Central memory CD8-positive, alpha-beta T cell (primary cell): ENCODE data around the gene ESRRA.
"Not testable (repeated sequence)": the region's sequence is repeated elsewhere in the genome, so short reads cannot be mapped to it uniquely, and the experiment has no call there.

ENCODE experiments used
- ATAC-seq: fragments of 150-1000 bp; cut with Tn5 transposase; replicated peaks from 2 replicates; pipeline ENCODE4 v1.10.0; 2022; ENCODE audit warnings: mild to moderate bottlenecking, moderate FRiP score, moderate number of reproducible peaks; ENCODE audit not compliant: poor library complexity, severe bottlenecking; ENCODE audit errors: extremely low read depth
- DNase-seq, 2 donors: peaks; one replicate each; pipeline ENCODE4 v3.0.0; 2021; ENCODE audit warnings: low spot score in 2 of 2
- H3K27ac Mint-ChIP-seq: one replicate; pipeline ENCODE4 v1.8.0; 2022; ENCODE audit warnings: low read depth, mild to moderate bottlenecking, moderate library complexity, mixed read lengths
- H3K27me3 Mint-ChIP-seq: one replicate; pipeline ENCODE4 v1.8.0; 2022; ENCODE audit warnings: mixed read lengths
- H3K36me3 Mint-ChIP-seq: one replicate; pipeline ENCODE4 v1.8.0; 2022; ENCODE audit warnings: mild to moderate bottlenecking, moderate library complexity, mixed read lengths; ENCODE audit not compliant: insufficient read depth
- H3K4me1 Mint-ChIP-seq: one replicate; pipeline ENCODE4 v1.8.0; 2022; ENCODE audit warnings: mixed read lengths
- H3K4me3 Mint-ChIP-seq: one replicate; pipeline ENCODE4 v1.8.0; 2022; ENCODE audit warnings: mild to moderate bottlenecking, moderate library complexity, mixed read lengths
- H3K9me3 Mint-ChIP-seq: one replicate; pipeline ENCODE4 v1.8.0; 2022; ENCODE audit warnings: mixed read lengths

Gene ESRRA

GRCh38 chr11:64314805-64315561 lies 9.7 kb downstream of the ESRRA start:
- Mint-ChIP-seq H3K4me1 (peaks cover 43% of the 10 kb centered on the region), H3K9me3 (no peaks in the 10 kb centered on the region), H3K36me3 (peaks cover 34% of the 10 kb centered on the region), H3K4me3 (no peak overlapping the region), H3K27ac (no peak overlapping the region), H3K27me3 (no peaks in the 10 kb centered on the region)
- no peak for DNase-seq
- ATAC-seq = no peak

DNA sequence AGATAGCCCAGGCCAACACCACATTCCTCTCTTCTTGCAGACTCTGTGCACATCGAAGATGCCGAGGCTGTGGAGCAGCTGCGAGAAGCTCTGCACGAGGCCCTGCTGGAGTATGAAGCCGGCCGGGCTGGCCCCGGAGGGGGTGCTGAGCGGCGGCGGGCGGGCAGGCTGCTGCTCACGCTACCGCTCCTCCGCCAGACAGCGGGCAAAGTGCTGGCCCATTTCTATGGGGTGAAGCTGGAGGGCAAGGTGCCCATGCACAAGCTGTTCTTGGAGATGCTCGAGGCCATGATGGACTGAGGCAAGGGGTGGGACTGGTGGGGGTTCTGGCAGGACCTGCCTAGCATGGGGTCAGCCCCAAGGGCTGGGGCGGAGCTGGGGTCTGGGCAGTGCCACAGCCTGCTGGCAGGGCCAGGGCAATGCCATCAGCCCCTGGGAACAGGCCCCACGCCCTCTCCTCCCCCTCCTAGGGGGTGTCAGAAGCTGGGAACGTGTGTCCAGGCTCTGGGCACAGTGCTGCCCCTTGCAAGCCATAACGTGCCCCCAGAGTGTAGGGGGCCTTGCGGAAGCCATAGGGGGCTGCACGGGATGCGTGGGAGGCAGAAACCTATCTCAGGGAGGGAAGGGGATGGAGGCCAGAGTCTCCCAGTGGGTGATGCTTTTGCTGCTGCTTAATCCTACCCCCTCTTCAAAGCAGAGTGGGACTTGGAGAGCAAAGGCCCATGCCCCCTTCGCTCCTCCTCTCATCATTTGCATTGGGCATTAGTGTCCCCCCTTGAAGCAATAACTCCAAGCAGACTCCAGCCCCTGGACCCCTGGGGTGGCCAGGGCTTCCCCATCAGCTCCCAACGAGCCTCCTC lies 10.6 kb downstream of the ESRRA start:
- not testable (repeated sequence) for ATAC-seq, H3K9me3 Mint-ChIP-seq, H3K27me3 Mint-ChIP-seq, DNase-seq
- Mint-ChIP-seq H3K36me3 (peaks cover 29% of the 10 kb centered on the region), H3K27ac (peak overlapping the region; percentile 99), H3K4me3 (peak overlapping the region; percentile 93), H3K4me1 (peaks cover 52% of the 10 kb centered on the region)

GRCh38 chr11:64316672-64317324 lies 11.5 kb downstream of the ESRRA start:
- no peak for ATAC-seq

DNA sequence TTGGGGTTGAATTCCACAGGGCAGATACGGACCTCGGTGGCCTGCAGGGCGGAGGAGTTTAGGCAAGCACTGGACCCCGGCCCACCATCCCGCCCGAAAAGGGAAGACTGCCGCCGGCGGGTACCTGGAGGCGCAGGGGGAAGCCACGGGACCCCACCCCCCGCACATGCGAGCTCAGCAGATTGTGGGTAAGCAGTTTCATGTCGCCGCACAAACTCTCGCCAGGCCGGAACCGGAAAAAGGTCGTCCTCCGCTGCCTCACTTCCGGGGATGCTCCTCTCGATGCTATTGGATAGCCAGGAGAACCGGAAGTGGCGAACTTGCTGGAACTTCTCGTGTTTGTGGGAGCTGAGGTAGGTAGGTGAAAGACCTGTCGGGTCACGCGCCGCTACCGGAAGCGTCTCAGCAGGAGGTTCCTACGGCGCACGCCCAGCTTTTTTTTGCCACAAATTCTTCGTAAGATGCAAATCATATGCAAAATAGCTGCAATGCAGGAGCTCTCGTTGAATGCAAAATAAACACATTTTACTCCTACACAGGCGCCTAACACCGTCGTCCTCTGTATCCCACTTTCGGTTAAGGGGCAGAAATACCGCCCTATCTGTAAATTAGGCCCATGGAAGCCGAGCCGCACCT lies 12.1 kb downstream of the ESRRA start, which contains the start of gene TRMT112:
TSS of gene TRMT112 (minus strand) at position 235 of the 636 bp plus-strand sequence. CDS start at position 202, 33 bp downstream.
- Mint-ChIP-seq H3K36me3 (peaks cover 33% of the 10 kb centered on the region), H3K4me3 (peak within 1 kb of the TSS; percentile 93), H3K9me3 (no peaks in the 10 kb centered on the region), H3K27me3 (no peaks in the 10 kb centered on the region), H3K4me1 (peaks cover 54% of the 10 kb centered on the region), H3K27ac (peak within 1 kb of the TSS; percentile 99)
- DNase-seq (peak; percentile 88 to 96), ATAC-seq (peak; percentile 85)

More at GRCh38 chr11:64316672-64317324, 11.5 kb downstream of the ESRRA start:
- Mint-ChIP-seq H3K27me3 (no peaks in the 10 kb centered on the region), H3K9me3 (no peaks in the 10 kb centered on the region), H3K4me1 (peaks cover 55% of the 10 kb centered on the region), H3K4me3 (peak overlapping the region; percentile 93), H3K27ac (peak overlapping the region; percentile 99), H3K36me3 (peaks cover 34% of the 10 kb centered on the region)
- no peak for DNase-seq

GRCh38 chr11:64317961-64318765 lies 12.8 kb downstream of the ESRRA start, which contains the start of gene PRDX5:
TSS of gene PRDX5 (plus strand) at chr11:64318121. CDS start at chr11:64318216, 95 bp downstream.
- Mint-ChIP-seq H3K4me3 (peak within 1 kb of the TSS; percentile 93), H3K4me1 (peaks cover 46% of the 10 kb centered on the region), H3K36me3 (peaks cover 32% of the 10 kb centered on the region), H3K27ac (peak within 1 kb of the TSS; percentile 99), H3K9me3 (no peaks in the 10 kb centered on the region), H3K27me3 (no peaks in the 10 kb centered on the region)
- peak; percentile 88 to 94 for DNase-seq
- ATAC-seq = peak; percentile 81

- peaks cover 32% of the 10 kb centered on the region for H3K36me3 Mint-ChIP-seq
- ATAC-seq (no peak), DNase-seq (no peak)
- peak overlapping the region; percentile 99 for H3K27ac Mint-ChIP-seq
- H3K9me3 Mint-ChIP-seq = no peaks in the 10 kb centered on the region
- peak overlapping the region; percentile 93 for H3K4me3 Mint-ChIP-seq
- H3K4me1 Mint-ChIP-seq = peaks cover 45% of the 10 kb centered on the region
- H3K27me3 Mint-ChIP-seq = no peaks in the 10 kb centered on the region
These were observed 13.7 kb downstream of the ESRRA start for GRCh38 chr11:64318766-64319761.

DNA sequence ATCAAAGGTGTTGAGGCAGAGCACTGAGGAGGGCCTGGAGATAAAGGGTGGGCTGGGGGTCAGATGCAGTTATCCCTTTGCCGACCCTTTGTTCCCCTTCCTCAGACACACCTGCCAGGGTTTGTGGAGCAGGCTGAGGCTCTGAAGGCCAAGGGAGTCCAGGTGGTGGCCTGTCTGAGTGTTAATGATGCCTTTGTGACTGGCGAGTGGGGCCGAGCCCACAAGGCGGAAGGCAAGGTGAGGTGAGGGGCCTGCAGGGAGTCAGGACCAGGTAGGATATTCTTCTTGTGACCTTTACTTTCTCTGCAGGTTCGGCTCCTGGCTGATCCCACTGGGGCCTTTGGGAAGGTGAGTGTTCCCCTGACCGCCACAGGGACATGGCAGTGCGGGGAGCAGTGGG lies 15.2 kb downstream of the ESRRA start:
- ATAC-seq (no peak), DNase-seq (no peak)
- Mint-ChIP-seq H3K27ac (peak overlapping the region; percentile 58), H3K27me3 (no peaks in the 10 kb centered on the region), H3K4me3 (no peak overlapping the region), H3K4me1 (peaks cover 45% of the 10 kb centered on the region), H3K36me3 (peaks cover 26% of the 10 kb centered on the region), H3K9me3 (no peaks in the 10 kb centered on the region)

GRCh38 chr11:64321026-64321425 lies 15.7 kb downstream of the ESRRA start:
- Mint-ChIP-seq H3K36me3 (peaks cover 26% of the 10 kb centered on the region), H3K4me3 (no peak overlapping the region), H3K27me3 (no peaks in the 10 kb centered on the region), H3K4me1 (peaks cover 45% of the 10 kb centered on the region), H3K27ac (peak overlapping the region; percentile 58), H3K9me3 (no peaks in the 10 kb centered on the region)
- DNase-seq (no peak), ATAC-seq (no peak)

DNA sequence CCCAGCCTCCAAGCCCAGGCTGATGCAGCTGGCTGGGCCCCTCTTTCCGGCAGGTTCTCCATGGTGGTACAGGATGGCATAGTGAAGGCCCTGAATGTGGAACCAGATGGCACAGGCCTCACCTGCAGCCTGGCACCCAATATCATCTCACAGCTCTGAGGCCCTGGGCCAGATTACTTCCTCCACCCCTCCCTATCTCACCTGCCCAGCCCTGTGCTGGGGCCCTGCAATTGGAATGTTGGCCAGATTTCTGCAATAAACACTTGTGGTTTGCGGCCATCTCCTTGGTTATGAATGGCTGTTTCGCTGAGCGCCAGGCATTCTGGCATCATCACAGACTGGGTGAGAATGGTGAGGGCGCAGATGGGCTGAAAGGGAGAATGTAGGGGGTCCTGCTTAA lies 16.2 kb downstream of the ESRRA start:
- Mint-ChIP-seq H3K36me3 (peaks cover 26% of the 10 kb centered on the region), H3K4me3 (no peak overlapping the region), H3K4me1 (peaks cover 40% of the 10 kb centered on the region), H3K9me3 (no peaks in the 10 kb centered on the region), H3K27me3 (no peaks in the 10 kb centered on the region), H3K27ac (no peak overlapping the region)
- ATAC-seq (no peak), DNase-seq (no peak)

DNA sequence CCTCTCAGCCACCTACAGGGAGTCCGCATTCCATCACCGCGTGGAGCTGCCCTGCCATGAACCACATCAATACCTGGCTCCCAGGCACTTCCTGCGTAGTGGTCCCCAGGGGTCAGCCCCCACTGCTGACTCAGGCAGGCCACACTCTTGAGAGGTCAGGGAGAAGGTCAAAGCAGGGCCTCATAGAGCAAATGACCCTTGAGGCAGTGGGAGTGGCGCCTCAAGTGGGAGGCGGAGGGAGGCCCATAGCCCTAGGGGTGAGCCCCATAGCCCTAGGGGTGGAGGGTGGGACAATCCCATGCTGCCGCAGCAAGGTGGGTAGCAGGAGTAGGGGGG lies 17.6 kb downstream of the ESRRA start:
- ATAC-seq = no peak
- DNase-seq = no peak
- H3K27me3 Mint-ChIP-seq = no peaks in the 10 kb centered on the region
- no peak overlapping the region for H3K27ac Mint-ChIP-seq
- peaks cover 28% of the 10 kb centered on the region for H3K4me1 Mint-ChIP-seq
- H3K36me3 Mint-ChIP-seq = peaks cover 16% of the 10 kb centered on the region
- H3K9me3 Mint-ChIP-seq = no peaks in the 10 kb centered on the region
- no peak overlapping the region for H3K4me3 Mint-ChIP-seq

DNA sequence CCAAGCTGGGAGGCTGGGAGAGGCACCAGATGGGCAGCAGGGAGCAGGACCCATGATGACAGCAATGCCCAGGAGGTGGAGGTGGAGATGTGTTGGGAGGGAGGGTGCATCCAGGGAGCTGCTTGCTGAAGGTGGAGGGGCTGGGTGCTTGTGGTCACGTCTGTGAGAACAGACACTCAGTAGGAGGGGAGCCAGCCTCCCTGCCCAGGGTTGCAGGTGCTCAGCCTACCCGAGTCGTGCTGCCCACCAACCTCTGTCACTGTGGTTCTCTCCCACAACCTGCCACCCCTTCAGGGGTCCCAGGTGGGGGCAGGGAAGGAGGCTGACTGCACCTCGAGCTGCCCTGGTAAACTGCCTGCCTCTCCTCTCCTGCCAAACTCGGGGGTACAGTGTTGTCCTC lies 18.0 kb downstream of the ESRRA start:
- Mint-ChIP-seq H3K27ac (peak overlapping the region; percentile 63), H3K4me3 (no peak overlapping the region), H3K36me3 (peaks cover 13% of the 10 kb centered on the region), H3K9me3 (no peaks in the 10 kb centered on the region), H3K27me3 (no peaks in the 10 kb centered on the region), H3K4me1 (peaks cover 23% of the 10 kb centered on the region)
- no peak for ATAC-seq
- DNase-seq = no peak
